Tibial nerve (tissue), 4 donors: ENCODE measurements around the gene SNX32. TPM values are rescaled to one million over a fixed set of nuclear protein-coding genes. Genes with fewer than 3 reads are reported as not detected.
"Not testable (repeated sequence)": the region's sequence is repeated elsewhere in the genome, so short reads cannot be mapped to it uniquely, and the experiment has no call there.

Source experiments
- DNase-seq, 2 donors: peaks; one replicate each; pipeline ENCODE4 v3.0.0-alpha.2; 2019; ENCODE audit warnings: low spot score in 2 of 2
- H3K27ac ChIP-seq, 4 donors: fragments of 200-600 bp; sonication (generic) in 3 of 4; one replicate each; pipeline ENCODE4 v1.5.1; 2017 to 2019; ENCODE audit warnings: mild to moderate bottlenecking in 1 of 4
- H3K27me3 ChIP-seq, 2 donors: fragments of 200-600 bp; sonication (generic) in 1 of 2; one replicate each; pipeline versions ENCODE4 v1.5.1 to v1.6.0; 2017 to 2019
- H3K36me3 ChIP-seq, 3 donors: fragments of 200-600 bp; sonication (generic); one replicate each; pipeline ENCODE4 v1.5.1; 2018 to 2019
- H3K4me1 ChIP-seq, 4 donors: fragments of 200-600 bp; sonication (generic) in 3 of 4; one replicate each; pipeline ENCODE4 v1.5.1; 2017 to 2019
- H3K4me3 ChIP-seq, 4 donors: fragments of 200-600 bp; sonication (generic) in 3 of 4; one replicate each; pipeline ENCODE4 v1.5.1; 2017 to 2019; ENCODE audit warnings: mild to moderate bottlenecking in 1 of 4, moderate library complexity in 1 of 4
- H3K9me3 ChIP-seq, 4 donors: fragments of 200-600 bp; sonication (generic) in 3 of 4; one replicate each; pipeline ENCODE4 v1.5.1; 2017 to 2019
- CTCF ChIP-seq, 5 experiments: fragments of 200-600 bp in 3 of 5; fragments of 450-650 bp in 2 of 5; sonication (generic) in 3 of 5; IDR thresholded peaks; one replicate each; pipeline ENCODE4 v1.5.1; 2016 to 2019; ENCODE audit warnings: antibody characterized with exemption in 5 of 5, mild to moderate bottlenecking in 3 of 5, moderate library complexity in 2 of 5
- EP300 ChIP-seq, 2 donors: sonication (generic); formaldehyde crosslinking; IDR thresholded peaks; one replicate each; pipeline ENCODE4 v1.6.1; 2017; ENCODE audit warnings: antibody characterized with exemption in 2 of 2, mild to moderate bottlenecking in 1 of 2
- POLR2A ChIP-seq, 2 donors: fragments of 450-650 bp; IDR thresholded peaks; one replicate each; pipeline ENCODE4 v1.6.1; 2017; ENCODE audit warnings: antibody characterized with exemption in 2 of 2, mild to moderate bottlenecking in 2 of 2, moderate library complexity in 2 of 2
- WGBS, 2 donors: methylation state at CpG; one replicate each; pipeline ENCODE4 v1.1.5; 2018; 5-methylcytosine and 5-hydroxymethylcytosine counted together
- total RNA-seq, 4 donors: library from RNA; depleted of rRNA; stranded (reverse); fragments of >200 nt; gene quantifications; one replicate each; pipeline ENCODE4 v1.1.0, GENCODE V29; 2016

SNX32 gene
- total RNA-seq, 4 donors from 2014 or later, result 0.78 to 2.5 (median 1.5) TPM; not detected in 1

GRCh38 chr11:65826984-65827735 lies 6.6 kb upstream of the SNX32 start:
- no peak for TF ChIP-seq POLR2A (IDR thresholded peaks at IDR 0.05)
- no peak for TF ChIP-seq CTCF (IDR thresholded peaks at IDR 0.05)
- TF ChIP-seq EP300 (IDR thresholded peaks at IDR 0.05), result no peak
- H3K4me1 ChIP-seq, result no peaks in the 10 kb centered on the region
- H3K27me3 ChIP-seq, result no peaks in the 10 kb centered on the region
- H3K27ac ChIP-seq, result peak overlapping the region in 1 of 4 donors; percentile 1
- no peak overlapping the region for H3K4me3 ChIP-seq
- H3K9me3 ChIP-seq, result no peaks in the 10 kb centered on the region
- H3K36me3 ChIP-seq, result no peaks in the 10 kb centered on the region
- 82 to 88% methylated on average over 8 of the region's 8 CpGs for WGBS, 2 donors
- DNase-seq, result no peak

- H3K4me1 ChIP-seq, result peaks cover 0 to 15% (median 6%) of the 10 kb centered on the region in 4 donors
- H3K36me3 ChIP-seq, result no peaks in the 10 kb centered on the region
- no peak overlapping the region for H3K27ac ChIP-seq
- no peaks in the 10 kb centered on the region for H3K27me3 ChIP-seq
- DNase-seq, result no peak
- WGBS, 2 donors, result 60 to 71% methylated on average over 4 of the region's 4 CpGs
- no peak for TF ChIP-seq POLR2A (IDR thresholded peaks at IDR 0.05)
- TF ChIP-seq CTCF (IDR thresholded peaks at IDR 0.05), result no peak
- TF ChIP-seq EP300 (IDR thresholded peaks at IDR 0.05), result no peak
- no peak overlapping the region for H3K4me3 ChIP-seq
- H3K9me3 ChIP-seq, result no peaks in the 10 kb centered on the region
Measured at GRCh38 chr11:65829459-65829858, 4.3 kb upstream of the SNX32 start.

- H3K36me3 ChIP-seq, DNase-seq, H3K9me3 ChIP-seq, H3K27ac ChIP-seq, H3K4me3 ChIP-seq, H3K27me3 ChIP-seq: not testable (repeated sequence)
- peaks cover 0 to 19% (median 7%) of the 10 kb centered on the region in 4 donors for H3K4me1 ChIP-seq
Measured at GRCh38 chr11:65832231-65832630, 1.5 kb upstream of the SNX32 start.

GRCh38 chr11:65834202-65834601 lies 439 bp downstream of the SNX32 start:
- Histone ChIP-seq H3K4me1 (peaks cover 0 to 19% (median 7%) of the 10 kb centered on the region in 4 donors), H3K36me3 (no peaks in the 10 kb centered on the region), H3K4me3 (peak overlapping the region; percentile 59 to 78 (median 66)), H3K9me3 (no peaks in the 10 kb centered on the region), H3K27ac (peak overlapping the region in 1 of 4 donors; percentile 55), H3K27me3 (no peaks in the 10 kb centered on the region)
- TF ChIP-seq EP300 (IDR thresholded peaks at IDR 0.05) (no peak), POLR2A (IDR thresholded peaks at IDR 0.05) (no peak), CTCF (IDR thresholded peaks at IDR 0.05) (no peak)
- DNase-seq, result no peak
- WGBS, 2 donors, result 34 to 38% methylated on average over 6 of the region's 6 CpGs

- no peak overlapping the region for H3K4me3 ChIP-seq
- TF ChIP-seq POLR2A (IDR thresholded peaks at IDR 0.05), result no peak
- no peaks in the 10 kb centered on the region for H3K27me3 ChIP-seq
- no peaks in the 10 kb centered on the region for H3K4me1 ChIP-seq
- no peaks in the 10 kb centered on the region for H3K36me3 ChIP-seq
- no peaks in the 10 kb centered on the region for H3K9me3 ChIP-seq
- H3K27ac ChIP-seq, result no peak overlapping the region
- WGBS, 2 donors, result 93 to 95% methylated on average over 4 of the region's 4 CpGs
- DNase-seq, result no peak
Measured at GRCh38 chr11:65842144-65842543, 8.4 kb downstream of the SNX32 start.

- H3K4me3 ChIP-seq, result no peak overlapping the region
- no peak for TF ChIP-seq POLR2A (IDR thresholded peaks at IDR 0.05)
- TF ChIP-seq CTCF (IDR thresholded peaks at IDR 0.05), result no peak
- no peak for TF ChIP-seq EP300 (IDR thresholded peaks at IDR 0.05)
- WGBS, 2 donors, result 89 to 91% methylated on average over 3 of the region's 3 CpGs
- H3K27me3 ChIP-seq, result no peaks in the 10 kb centered on the region
- H3K4me1 ChIP-seq, result no peaks in the 10 kb centered on the region
- DNase-seq, result no peak
- H3K27ac ChIP-seq, result no peak overlapping the region
- no peaks in the 10 kb centered on the region for H3K9me3 ChIP-seq
- no peaks in the 10 kb centered on the region for H3K36me3 ChIP-seq
Measured at GRCh38 chr11:65843811-65844210, 10.0 kb downstream of the SNX32 start.
